Measurements from ENCODE around the gene PDHA1.

Gene PDHA1

GRCh38 chrX:19388741-19389140 is 45.0 kb downstream of the PDHA1 start:
- TF ChIP-seq CTCF (IDR thresholded peaks at IDR 0.05; ENCODE audit: extremely low read depth, missing control alignments), result no peak
- DNase-seq (ENCODE audit: low spot score), result no peak

DNA sequence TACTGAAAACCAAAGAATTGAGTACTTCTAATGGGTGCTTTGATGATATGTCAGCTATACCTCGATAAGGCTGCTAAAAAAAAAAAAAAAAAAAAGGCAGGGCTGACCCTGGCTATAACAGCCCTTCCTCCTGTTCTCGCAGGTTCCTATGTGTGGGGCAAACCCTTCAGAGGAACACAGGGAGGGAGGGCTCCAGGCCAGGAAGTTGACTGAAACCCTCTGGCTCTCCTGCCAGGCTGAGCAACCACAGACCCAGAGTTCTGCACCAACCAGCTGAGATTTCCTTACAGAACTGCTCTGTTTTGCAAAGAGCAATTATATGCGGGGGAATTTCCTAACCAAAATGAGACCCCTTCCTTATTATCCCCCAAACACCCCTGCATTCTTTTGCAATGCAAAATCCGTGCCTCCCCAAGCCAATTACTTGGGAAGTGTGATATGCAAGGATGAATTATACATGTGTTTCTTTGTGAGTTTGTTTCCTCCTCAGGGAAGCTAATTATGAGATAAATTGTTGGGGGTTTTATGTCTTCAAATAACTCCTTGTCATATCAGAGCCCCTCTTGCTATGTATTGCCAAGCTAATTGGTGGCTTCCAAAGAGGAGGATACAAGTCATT is 45.6 kb downstream of the PDHA1 start:
- no peak for TF ChIP-seq CTCF (IDR thresholded peaks at IDR 0.05; ENCODE audit: extremely low read depth, missing control alignments)

GRCh38 chrX:19392078-19392477 is 48.4 kb downstream of the PDHA1 start:
- DNase-seq (ENCODE audit: low spot score), result no peak
- no peak for TF ChIP-seq CTCF (IDR thresholded peaks at IDR 0.05; ENCODE audit: extremely low read depth, missing control alignments)

More for the DNA sequence above, 45.6 kb downstream of the PDHA1 start:
- DNase-seq (ENCODE audit: low spot score), result no peak

DNA sequence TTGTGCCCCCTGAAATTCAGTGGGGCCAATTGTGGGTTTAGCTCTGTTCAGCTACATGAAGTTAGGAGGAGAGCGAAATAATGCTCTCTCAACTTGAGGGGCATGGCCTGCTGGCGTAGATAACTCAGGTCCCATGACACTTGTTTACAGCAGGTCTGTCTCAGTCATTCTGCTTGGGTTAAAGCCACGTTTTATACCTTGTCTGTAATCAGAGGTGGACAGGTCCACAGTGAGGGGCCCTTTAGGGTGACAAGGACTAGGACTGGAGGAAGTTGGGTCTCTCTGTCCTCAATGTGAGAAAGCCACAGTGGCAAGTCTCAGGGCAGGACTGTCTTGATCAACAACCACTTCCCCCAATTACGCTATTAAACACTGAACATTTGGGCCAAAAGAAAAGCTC is 49.0 kb downstream of the PDHA1 start:
- no peak for DNase-seq (ENCODE audit: low spot score)
- no peak for TF ChIP-seq CTCF (IDR thresholded peaks at IDR 0.05; ENCODE audit: extremely low read depth, missing control alignments)

DNA sequence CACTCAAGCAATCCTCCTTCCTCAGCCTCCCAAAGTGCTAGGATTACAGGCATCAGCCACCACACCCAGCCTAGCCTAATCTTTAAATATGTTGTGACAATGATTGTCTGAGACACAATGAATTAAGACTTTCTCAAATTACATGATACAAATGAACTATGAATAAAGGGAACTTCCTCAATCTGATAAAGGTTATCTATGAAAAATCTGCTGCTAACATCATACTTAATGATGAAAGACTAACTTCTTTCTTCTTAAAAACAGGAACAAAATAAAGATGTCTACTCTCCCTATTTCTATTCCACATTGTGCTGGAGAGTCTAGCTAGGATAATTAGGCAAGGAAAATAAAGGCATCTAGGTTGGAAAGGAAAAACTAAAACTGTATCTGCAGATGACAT is 60.0 kb downstream of the PDHA1 start:
- DNase-seq (ENCODE audit: low spot score), result no peak
- no peak for TF ChIP-seq CTCF (IDR thresholded peaks at IDR 0.05; ENCODE audit: extremely low read depth, missing control alignments)

GRCh38 chrX:19410259-19410658 is 66.5 kb downstream of the PDHA1 start:
- no peak for TF ChIP-seq CTCF (IDR thresholded peaks at IDR 0.05; ENCODE audit: extremely low read depth, missing control alignments)

More at GRCh38 chrX:19410259-19410658, 66.5 kb downstream of the PDHA1 start:
- no peak for DNase-seq (ENCODE audit: low spot score)

Data from GM20000 (cell line).